AG04449 (cell line): ENCODE measurements around the gene PPM1H.

Experiments used
- CTCF ChIA-PET: fragments of 350-600 bp; formaldehyde crosslinking; extraction: SDS; loops from one replicate; lab custom pipeline; 2021; ENCODE audit warnings: antibody characterized with exemption; lab: Yijun Ruan, JAX
- POLR2A ChIA-PET: fragments of 400-600, 350-600 bp; formaldehyde crosslinking; extraction: SDS; loops from one replicate; lab custom pipeline; 2020; ENCODE audit warnings: antibody characterized with exemption, inconsistent platforms; lab: Yijun Ruan, JAX
- DNase-seq: peaks from one replicate; pipeline ENCODE4 v3.0.0-alpha.2; 2010; ENCODE audit warnings: low read depth, low spot score
- H3K4me3 ChIP-seq: 2 replicates; pipeline ENCODE4 v1.5.1; 2011; ENCODE audit warnings: low read depth, mild to moderate bottlenecking, control low read depth, low read length
- TF ChIP-seq, protein P1 (sequence below): IDR thresholded peaks from one replicate; pipeline ENCODE4 v1.5.1; 2011; ENCODE audit warnings: mild to moderate bottlenecking, moderate library complexity, low read length, control low read depth, inconsistent platforms; ENCODE audit not compliant: insufficient read depth; ENCODE audit errors: missing control alignments

PPM1H gene

DNA sequence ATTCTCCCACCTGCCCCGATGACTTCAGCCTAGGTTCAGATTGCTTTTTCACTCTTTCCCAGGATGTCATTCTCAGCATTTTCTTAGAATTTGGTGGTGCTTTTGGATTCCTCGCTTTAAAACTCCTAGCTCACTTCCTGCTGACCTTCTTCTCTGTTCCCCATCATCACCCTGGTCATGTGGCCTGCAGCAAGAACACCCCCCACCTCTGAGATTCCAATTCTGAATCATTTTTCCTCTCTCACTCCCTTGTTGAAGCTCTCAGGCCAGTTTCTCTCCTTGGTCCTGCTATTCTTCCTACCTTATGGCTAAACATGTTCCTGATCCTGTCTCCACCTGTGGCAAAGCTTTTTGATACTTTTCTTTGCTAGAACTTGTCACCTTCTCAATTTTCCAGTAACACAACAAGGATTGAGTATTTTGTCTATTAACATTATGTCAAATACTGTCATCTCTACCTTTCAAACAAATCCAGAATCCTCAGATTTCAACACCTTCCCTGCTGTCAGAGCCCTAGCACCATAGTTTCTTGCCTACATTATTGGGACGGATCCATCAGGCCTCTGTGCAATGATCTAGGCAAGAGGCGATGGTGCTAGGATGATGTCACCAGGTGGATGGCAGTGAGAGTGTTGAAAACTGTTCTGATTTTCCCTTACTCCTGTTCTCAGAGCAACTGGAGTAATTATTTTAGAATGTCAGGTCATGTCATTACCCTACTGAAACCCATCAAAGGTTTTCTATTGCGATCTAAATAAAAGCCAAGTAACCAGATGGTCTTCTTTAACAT, 234.7 kb downstream of the PPM1H start:
- TF ChIP-seq, protein P1, sequence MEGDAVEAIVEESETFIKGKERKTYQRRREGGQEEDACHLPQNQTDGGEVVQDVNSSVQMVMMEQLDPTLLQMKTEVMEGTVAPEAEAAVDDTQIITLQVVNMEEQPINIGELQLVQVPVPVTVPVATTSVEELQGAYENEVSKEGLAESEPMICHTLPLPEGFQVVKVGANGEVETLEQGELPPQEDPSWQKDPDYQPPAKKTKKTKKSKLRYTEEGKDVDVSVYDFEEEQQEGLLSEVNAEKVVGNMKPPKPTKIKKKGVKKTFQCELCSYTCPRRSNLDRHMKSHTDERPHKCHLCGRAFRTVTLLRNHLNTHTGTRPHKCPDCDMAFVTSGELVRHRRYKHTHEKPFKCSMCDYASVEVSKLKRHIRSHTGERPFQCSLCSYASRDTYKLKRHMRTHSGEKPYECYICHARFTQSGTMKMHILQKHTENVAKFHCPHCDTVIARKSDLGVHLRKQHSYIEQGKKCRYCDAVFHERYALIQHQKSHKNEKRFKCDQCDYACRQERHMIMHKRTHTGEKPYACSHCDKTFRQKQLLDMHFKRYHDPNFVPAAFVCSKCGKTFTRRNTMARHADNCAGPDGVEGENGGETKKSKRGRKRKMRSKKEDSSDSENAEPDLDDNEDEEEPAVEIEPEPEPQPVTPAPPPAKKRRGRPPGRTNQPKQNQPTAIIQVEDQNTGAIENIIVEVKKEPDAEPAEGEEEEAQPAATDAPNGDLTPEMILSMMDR: no peak
- ChIA-PET CTCF (interaction anchor here (0.7 to 1.2 kb wide), 3 partner anchors 8 to 13 kb away, joined by 3 read pairs; no protein-coding TSS in a partner anchor), POLR2A (no interaction called here)
- DNase-seq: no peak
- H3K4me3 ChIP-seq: no peak overlapping the region

DNA sequence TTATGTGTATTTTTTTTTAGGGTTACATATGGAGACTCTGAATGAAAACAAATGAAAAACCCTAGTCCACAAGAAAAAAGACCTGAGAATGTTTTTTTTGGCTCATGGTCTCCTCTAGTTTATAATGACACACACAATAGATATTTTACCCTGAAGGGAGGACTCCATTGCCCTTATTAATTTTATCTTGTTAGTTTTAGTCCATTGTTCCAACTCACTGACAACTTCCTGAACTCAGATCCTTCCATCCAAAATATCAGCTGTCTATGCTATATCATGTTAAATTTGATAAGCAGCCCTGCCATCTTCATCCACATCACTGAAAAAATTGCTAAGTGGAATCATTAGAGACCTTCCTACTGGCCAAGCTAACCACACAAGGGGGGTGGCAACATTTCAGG, 236.2 kb downstream of the PPM1H start:
- CTCF ChIA-PET: interaction anchor here (0.9 to 1.2 kb wide), 6 partner anchors 9 to 95 kb away, joined by 3 to 4 read pairs (median 3); no protein-coding TSS in a partner anchor
- DNase-seq: no peak
- TF ChIP-seq, protein P1: no peak

DNA sequence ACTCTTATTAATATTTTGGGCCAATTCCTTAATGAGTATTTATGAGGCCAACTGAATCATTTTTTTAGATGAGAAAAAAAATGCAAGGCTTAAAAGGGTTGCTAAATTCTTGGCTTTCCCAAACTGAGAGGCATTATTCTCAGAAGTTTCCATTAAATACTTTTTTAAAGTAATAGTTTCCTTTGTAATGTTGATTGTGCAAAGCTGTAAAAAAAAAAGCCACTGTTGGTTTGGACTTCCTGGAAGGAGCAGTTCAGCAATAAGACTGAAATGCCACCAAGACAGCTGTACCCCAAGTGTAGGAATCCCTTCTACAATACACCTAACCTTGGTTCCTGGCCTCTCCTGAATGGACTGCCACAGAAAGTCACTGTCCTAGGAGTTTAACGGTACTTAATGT, 237.1 kb downstream of the PPM1H start:
- ChIA-PET POLR2A (no interaction called here), CTCF (interaction anchor here (0.9 to 3.4 kb wide), 3 partner anchors 8 to 96 kb away, joined by 3 to 17 read pairs (median 4); no protein-coding TSS in a partner anchor)
- DNase-seq: no peak
- H3K4me3 ChIP-seq: no peak overlapping the region
- TF ChIP-seq, protein P1: no peak

More for the DNA sequence above, 236.2 kb downstream of the PPM1H start:
- POLR2A ChIA-PET: no interaction called here
- H3K4me3 ChIP-seq: no peak overlapping the region

DNA sequence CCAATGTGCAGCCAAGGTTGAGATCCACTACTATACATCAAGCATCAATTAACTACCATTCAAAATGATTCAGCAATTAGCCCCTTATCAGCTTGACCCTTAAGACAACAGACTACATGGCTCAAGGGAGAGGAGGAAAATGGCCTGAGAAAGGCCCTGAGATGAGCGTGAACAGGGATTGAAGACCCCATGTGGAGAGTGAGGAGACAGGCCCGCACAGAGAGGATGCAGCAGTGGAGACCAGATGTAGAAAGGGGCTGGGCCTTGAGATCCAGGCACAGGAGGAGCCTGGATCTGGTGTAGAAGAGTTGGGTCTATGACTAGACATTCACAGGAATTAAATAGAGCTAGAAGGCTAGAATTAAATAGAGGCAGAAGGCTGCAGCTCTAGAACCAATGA, 239.3 kb downstream of the PPM1H start:
- no peak for DNase-seq
- H3K4me3 ChIP-seq: no peak overlapping the region
- POLR2A ChIA-PET: interaction anchor here (0.8 kb wide), 1 partner anchor 11 kb away, joined by 3 read pairs; no protein-coding TSS in a partner anchor
- CTCF ChIA-PET: interaction anchor here (0.7 to 3.5 kb wide), 5 partner anchors 10 to 100 kb away, joined by 3 to 17 read pairs (median 4); no protein-coding TSS in a partner anchor
- TF ChIP-seq, protein P1: no peak

DNA sequence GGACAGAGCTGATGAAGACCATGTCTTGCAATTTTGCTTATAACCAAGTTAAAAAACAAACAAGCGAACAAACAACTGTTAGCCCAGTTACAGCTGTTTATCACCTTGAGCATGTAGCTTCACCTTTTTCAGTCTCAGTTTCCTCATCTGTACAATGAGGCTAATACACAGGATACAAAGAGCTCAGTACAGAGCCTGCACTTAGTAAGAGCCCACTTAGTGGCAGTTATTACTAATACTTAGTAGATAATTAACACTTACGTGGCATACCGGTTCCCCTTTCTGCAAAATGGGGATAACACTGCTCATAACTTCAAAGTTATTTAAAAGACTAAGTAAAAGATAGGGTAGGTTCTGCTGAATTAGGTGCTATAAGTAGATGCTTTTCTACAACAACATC, 240.3 kb downstream of the PPM1H start:
- ChIA-PET POLR2A (no interaction called here), CTCF (interaction anchor here (0.9 to 3.5 kb wide), 3 partner anchors 10 to 99 kb away, joined by 4 to 12 read pairs (median 4); no protein-coding TSS in a partner anchor)
- no peak for DNase-seq
- no peak overlapping the region for H3K4me3 ChIP-seq
- TF ChIP-seq, protein P1: no peak

DNA sequence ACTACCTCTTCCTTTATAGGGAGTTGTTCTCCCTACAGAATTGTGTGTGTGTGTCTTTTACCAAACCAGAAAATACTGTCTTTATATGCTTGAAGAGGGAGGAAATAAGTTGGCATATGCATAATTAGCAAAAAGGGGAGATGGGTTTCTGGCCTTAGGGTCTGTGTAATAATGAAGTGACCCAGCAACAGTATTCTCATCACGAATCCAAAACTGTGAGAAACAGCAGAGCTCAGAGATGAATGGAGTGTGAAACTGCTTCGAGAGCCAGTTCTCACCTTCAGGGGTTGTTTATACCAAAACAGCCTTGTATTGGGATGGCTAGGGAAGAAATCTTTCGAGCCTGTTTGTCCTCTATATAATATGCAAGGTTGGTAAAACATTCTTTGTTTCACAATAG, 240.8 kb downstream of the PPM1H start:
- no peak for DNase-seq
- no peak overlapping the region for H3K4me3 ChIP-seq
- TF ChIP-seq, protein P1: no peak
- ChIA-PET CTCF (interaction anchor here (1.3 to 3.5 kb wide), 2 partner anchors 10 to 100 kb away, joined by 4 to 12 read pairs; no protein-coding TSS in a partner anchor), POLR2A (no interaction called here)
